Heart left ventricle (tissue), 16 donors: Measurements from ENCODE around the gene HLCS. TPM values are rescaled to one million over a fixed set of nuclear protein-coding genes. Genes with fewer than 3 reads are reported as not detected.
"Not testable (repeated sequence)": the region's sequence is repeated elsewhere in the genome, so short reads cannot be mapped to it uniquely, and the experiment has no call there.

Experiments
- ATAC-seq, 4 donors: fragments of 200-7000 bp; cut with Tn5 transposase; one replicate each; pipeline ENCODE4 v1.9.1; 2020 to 2022; ENCODE audit warnings: moderate library complexity in 4 of 4, mild to moderate bottlenecking in 3 of 4, moderate number of reproducible peaks in 1 of 4
- DNase-seq, 5 donors: peaks; one replicate each; pipeline ENCODE4 v3.0.0-alpha.2; 2020
- H3K27ac ChIP-seq, 12 donors: fragments of 200-600 bp; sonication (generic) in 4 of 12; one replicate each; pipeline versions ENCODE4 v1.5.0 to v1.8.0; 2016 to 2022; ENCODE audit warnings: mild to moderate bottlenecking in 2 of 12
- H3K27me3 ChIP-seq, 9 donors: fragments of 200-600 bp; sonication (generic) in 2 of 9; one replicate each; pipeline versions ENCODE4 v1.5.1 to v1.8.0; 2016 to 2022; ENCODE audit warnings: mild to moderate bottlenecking in 3 of 9
- H3K36me3 ChIP-seq, 9 donors: fragments of 200-600 bp; sonication (generic) in 2 of 9; one replicate each; pipeline versions ENCODE4 v1.5.0 to v1.8.0; 2018 to 2022; ENCODE audit warnings: mild to moderate bottlenecking in 2 of 9
- H3K4me1 ChIP-seq, 12 donors: fragments of 200-600 bp; sonication (generic) in 4 of 12; one replicate each; pipeline versions ENCODE4 v1.5.0 to v1.8.0; 2016 to 2022; ENCODE audit warnings: mild to moderate bottlenecking in 3 of 12
- H3K4me3 ChIP-seq, 12 donors: fragments of 200-600 bp; sonication (generic) in 4 of 12; one replicate each; pipeline versions ENCODE4 v1.5.0 to v1.8.0; 2017 to 2022; ENCODE audit warnings: mild to moderate bottlenecking in 9 of 12, moderate library complexity in 4 of 12
- H3K9me3 ChIP-seq, 12 donors: fragments of 200-600 bp; sonication (generic) in 4 of 12; one replicate each; pipeline versions ENCODE4 v1.5.0 to v1.8.0; 2016 to 2022; ENCODE audit warnings: mild to moderate bottlenecking in 1 of 12
- CTCF ChIP-seq, 12 donors: fragments of 200-600 bp; sonication (generic) in 4 of 12; IDR thresholded peaks; one replicate each; pipeline versions ENCODE4 v1.5.0 to v1.8.0; 2018 to 2022; ENCODE audit warnings: antibody characterized with exemption in 12 of 12, mild to moderate bottlenecking in 5 of 12
- POLR2A ChIP-seq, 2 donors: fragments of 450-650 bp; IDR thresholded peaks; one replicate each; pipeline ENCODE4 v1.6.1; 2017; ENCODE audit warnings: antibody characterized with exemption in 2 of 2, mild to moderate bottlenecking in 2 of 2, moderate library complexity in 2 of 2
- WGBS, 4 donors: extraction: QIAGEN DNeasy Blood & Tissue Kit in 2 of 4; methylation state at CpG; one replicate each; pipeline versions ENCODE4 v1.1.5 to v1.1.7; 2013 to 2018; 5-methylcytosine and 5-hydroxymethylcytosine counted together
- intact Hi-C, 10 donors: fragments of 100-400 bp; cut with DNase I; formaldehyde crosslinking; loops; one replicate each; pipeline versions ENCODE4 v1.11.1 to v1.14.2; 2022
- polyA plus RNA-seq, 2 donors: library from polyadenylated mRNA; stranded (reverse); fragments of 200-250 nt; gene quantifications; one replicate each; pipeline ENCODE4 v1.2.3, GENCODE V29; 2013
- total RNA-seq, 9 donors: library from RNA; depleted of rRNA in 2 of 9; stranded (reverse); fragments of >200 nt in 2 of 9; fragmentation: NEBNext Ultra II Directional in 3 of 9; extraction: Animal tissue kit (Norgen Biotek cat#: 25700) in 3 of 9; gene quantifications; one replicate each; pipeline versions ENCODE4 v1.1.0 to v1.2.4, GENCODE V29; 2016 to 2023
- donor health status: ischemic (EF 13 %, LVEDD 7.1; RV severe dilation, severe dysfunction).
- donor health status: healthy with polysubstance abuse.
- donor health status: DM: no; HTN: yes; CAD: no.
- donor health status: DM: no; HTN: no; CAD: no.
- donor health status: ischemic (EF 25% LVEDD 6.9; RV normal size, moderate dysfunction).
- donor health status: ischemic (EF 25% LVEDD 5.7; RV mildly dilated, moderate dysfunction).
- donor health status: healthy.
- donor health status: DM: yes; HTN: yes; CAD: no.
- donor health status: ischemic (EF 35%, LVEDD 5.7; RV mildly dilated, moderate dysfunction).
- donor health status: nonischemic (EF 11% LVEDD 7.7; RV severe dilation, severe dysfunction).
- donor health status: DM: yes; HTN: yes; CAD: no.
- donor health status: PGD.
- donor health status: ischemic (EF 29% LVEDD 5.4; RV normal size, mild dysfunction).
- donor health status: nonischemic (EF 23%, LVEDD 6.1; RV moderate dilation, normal function).

HLCS gene
- total and polyA plus RNA-seq, 11 donors = 1.8 to 15.2 (median 6.2) TPM

GRCh38 chr21:37001441-37001840 lies 35.0 kb upstream of the HLCS start:
- intact Hi-C loops = no loop called here
- TF ChIP-seq CTCF (IDR thresholded peaks at IDR 0.05) (no peak), POLR2A (IDR thresholded peaks at IDR 0.05) (no peak)
- Histone ChIP-seq H3K27me3 (peaks cover 2 to 13% (median 9%) of the 10 kb centered on the region in 9 donors), H3K27ac (no peak overlapping the region), H3K9me3 (no peaks in the 10 kb centered on the region), H3K4me3 (no peak overlapping the region), H3K36me3 (no peaks in the 10 kb centered on the region), H3K4me1 (peaks cover 0 to 7% (median 4%) of the 10 kb centered on the region in 12 donors)
- WGBS, 4 donors = 49 to 59% (median 52%) methylated on average over 3 of the region's 3 CpGs
- no peak for ATAC-seq
- no peak for DNase-seq

- Histone ChIP-seq H3K9me3 (no peaks in the 10 kb centered on the region), H3K36me3 (no peaks in the 10 kb centered on the region), H3K27me3 (peaks cover 0 to 2% (median 0%) of the 10 kb centered on the region in 9 donors), H3K4me3 (no peak overlapping the region), H3K27ac (no peak overlapping the region), H3K4me1 (no peaks in the 10 kb centered on the region)
- TF ChIP-seq POLR2A (IDR thresholded peaks at IDR 0.05) = no peak
- TF ChIP-seq CTCF (IDR thresholded peaks at IDR 0.05) = no peak
- intact Hi-C loops = no loop called here
- DNase-seq (no peak), ATAC-seq (no peak)
- 83 to 93% (median 89%) methylated on average over 4 of the region's 4 CpGs for WGBS, 4 donors
These were observed 33.9 kb upstream of the HLCS start for GRCh38 chr21:37000381-37000780.

GRCh38 chr21:36999131-36999898 lies 32.8 kb upstream of the HLCS start:
- TF ChIP-seq CTCF (IDR thresholded peaks at IDR 0.05) (no peak), POLR2A (IDR thresholded peaks at IDR 0.05) (no peak)
- no peaks in the 10 kb centered on the region for H3K36me3 ChIP-seq
- no peak overlapping the region for H3K27ac ChIP-seq
- no peaks in the 10 kb centered on the region for H3K9me3 ChIP-seq
- 85 to 90% (median 89%) methylated on average over 11 of the region's 11 CpGs for WGBS, 4 donors
- no peak overlapping the region for H3K4me3 ChIP-seq
- peaks cover 0 to 6% (median 0%) of the 10 kb centered on the region in 9 donors for H3K27me3 ChIP-seq
- DNase-seq (no peak), ATAC-seq (no peak)
- H3K4me1 ChIP-seq = no peaks in the 10 kb centered on the region
- intact Hi-C loops = loop anchor here in 1 of 10 donors (10.0 kb wide), 1 partner anchor 75 kb away; the partner anchor contains the start of genes PIGP and TTC3

GRCh38 chr21:36995285-36995684 lies 28.8 kb upstream of the HLCS start:
- 91 to 96% (median 95%) methylated on average over 12 of the region's 12 CpGs for WGBS, 4 donors
- H3K36me3 ChIP-seq, DNase-seq, H3K9me3 ChIP-seq, H3K27ac ChIP-seq, H3K4me3 ChIP-seq, H3K4me1 ChIP-seq, ATAC-seq: not testable (repeated sequence)
- peaks cover 0 to 16% (median 3%) of the 10 kb centered on the region in 9 donors for H3K27me3 ChIP-seq
- intact Hi-C loops = loop anchor here in 1 of 10 donors (10.0 kb wide), 1 partner anchor 80 kb away; the partner anchor contains the start of genes PIGP and TTC3
